NCI-H1436 (cell line): ENCODE data around the gene GNA14.
"Not testable (repeated sequence)": the region's sequence is repeated elsewhere in the genome, so short reads cannot be mapped to it uniquely, and the experiment has no call there.

Experiments used
- DNase-seq: peaks from one replicate; lab custom pipeline; 2025; lab: John Stamatoyannopoulos, UW

Gene GNA14

DNA sequence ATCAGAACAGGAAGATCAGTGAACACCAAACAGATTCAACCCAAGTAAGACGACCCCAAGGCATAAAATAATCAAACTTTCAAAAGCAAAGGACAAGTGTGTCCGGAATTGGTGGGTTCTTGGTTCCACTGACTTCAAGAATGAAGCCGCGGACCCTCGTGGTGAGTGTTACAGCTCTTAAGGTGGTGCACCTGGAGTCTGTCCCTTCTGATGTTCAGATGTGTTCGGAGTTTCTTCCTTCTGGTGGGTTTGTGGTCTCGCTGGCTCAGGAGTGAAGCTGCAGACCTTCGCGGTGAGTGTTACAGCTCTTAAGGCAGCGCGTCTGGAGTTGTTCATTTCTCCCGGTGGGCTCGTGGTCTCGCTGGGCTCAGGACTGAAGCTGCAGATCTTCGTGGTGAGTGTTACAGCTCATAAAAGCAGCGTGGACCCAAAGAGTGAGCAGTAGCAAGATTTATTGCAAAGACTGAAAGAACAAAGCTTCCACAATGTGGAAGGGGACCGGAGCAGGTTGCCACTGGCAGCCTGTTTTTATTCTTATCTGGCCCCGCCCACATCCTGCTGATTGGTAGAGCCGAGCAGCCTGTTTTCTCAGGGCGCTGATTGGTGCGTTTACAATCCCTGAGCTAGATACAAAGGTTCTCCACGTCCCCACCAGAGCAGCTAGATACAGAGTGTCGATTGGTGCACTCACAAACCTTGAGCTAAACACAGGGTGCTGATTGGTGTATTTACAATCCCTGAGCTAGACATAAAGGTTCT is 158.5 kb downstream of the GNA14 start:
- DNase-seq: not testable (repeated sequence)

DNA sequence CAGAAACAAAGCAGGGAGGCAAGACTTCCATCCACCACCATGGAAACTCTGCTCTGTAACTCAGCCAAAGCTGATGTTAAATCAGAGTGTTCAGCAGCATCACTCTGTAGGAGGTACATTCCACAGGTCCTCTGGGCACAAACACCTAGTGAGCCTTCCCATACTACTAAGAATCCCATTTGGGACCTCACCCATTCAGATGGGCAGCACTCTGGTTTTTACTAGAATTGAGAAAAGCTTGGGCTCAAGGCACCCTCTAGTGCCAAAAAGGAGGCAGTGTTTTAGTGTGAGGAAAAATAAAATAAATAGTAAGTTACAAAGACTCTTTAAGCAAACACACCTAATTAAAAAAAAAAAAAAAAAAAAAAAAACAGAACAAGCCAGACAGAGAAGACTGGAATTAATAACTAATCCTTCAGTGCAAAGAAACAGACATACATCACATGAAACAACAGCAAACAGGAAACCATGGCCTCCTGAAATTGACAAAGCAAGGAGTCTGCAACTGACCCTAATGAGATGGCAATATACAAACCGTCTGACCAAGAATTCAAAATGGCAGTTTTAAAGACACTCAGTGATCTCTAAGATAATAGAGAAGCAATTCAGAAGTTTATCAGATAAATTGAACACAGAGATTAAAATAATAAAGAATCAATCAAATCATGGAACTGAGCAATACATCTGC is 159.5 kb downstream of the GNA14 start:
- no peak for DNase-seq

DNA sequence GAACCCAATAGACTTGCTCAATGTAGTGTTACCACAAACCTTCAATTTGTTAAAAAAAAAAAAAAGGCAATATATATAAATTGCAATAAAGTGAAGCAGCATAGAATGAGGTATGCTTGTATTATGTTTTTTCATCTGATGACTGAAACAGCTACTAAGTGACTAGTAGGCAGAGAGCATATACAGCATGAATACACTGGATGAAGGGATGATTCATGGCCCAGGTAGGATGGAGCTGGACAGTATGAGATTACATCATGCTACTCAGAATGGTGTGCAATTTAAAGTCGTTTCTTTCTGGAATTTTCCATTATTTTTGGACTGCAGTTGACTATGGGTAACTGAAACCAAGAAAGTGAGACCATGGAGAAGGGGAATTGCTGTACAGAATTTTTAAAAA is 161.2 kb downstream of the GNA14 start:
- no peak for DNase-seq

GRCh38 chr9:77486463-77486862 is 161.7 kb downstream of the GNA14 start:
- no peak for DNase-seq

GRCh38 chr9:77475641-77476473 is 172.3 kb downstream of the GNA14 start:
- peak; percentile 91 for DNase-seq

DNA sequence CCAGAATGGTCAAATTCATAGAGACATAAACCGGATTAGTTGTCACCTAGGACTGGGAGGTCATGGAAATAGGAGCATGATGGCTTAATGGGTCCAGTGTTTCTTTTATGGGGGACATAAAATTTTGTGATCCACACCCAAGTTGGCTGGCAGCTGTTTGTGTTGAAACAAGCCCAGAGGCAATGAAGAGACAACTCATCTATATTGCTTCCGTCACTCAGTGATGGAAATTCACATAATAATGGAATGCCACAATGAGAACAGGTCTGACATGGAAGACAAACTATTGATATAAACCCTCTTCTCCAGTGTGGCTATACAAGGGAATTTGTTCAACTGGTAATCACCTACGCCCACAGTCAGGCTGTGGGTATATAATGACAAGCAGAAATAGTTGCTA is 173.2 kb downstream of the GNA14 start:
- DNase-seq: no peak

GRCh38 chr9:77472646-77473045 is 175.5 kb downstream of the GNA14 start:
- DNase-seq: no peak

GRCh38 chr9:77471572-77471971 is 176.6 kb downstream of the GNA14 start:
- no peak for DNase-seq

- no peak for DNase-seq
Observed at GRCh38 chr9:77469515-77470231, 178.4 kb downstream of the GNA14 start.

DNA sequence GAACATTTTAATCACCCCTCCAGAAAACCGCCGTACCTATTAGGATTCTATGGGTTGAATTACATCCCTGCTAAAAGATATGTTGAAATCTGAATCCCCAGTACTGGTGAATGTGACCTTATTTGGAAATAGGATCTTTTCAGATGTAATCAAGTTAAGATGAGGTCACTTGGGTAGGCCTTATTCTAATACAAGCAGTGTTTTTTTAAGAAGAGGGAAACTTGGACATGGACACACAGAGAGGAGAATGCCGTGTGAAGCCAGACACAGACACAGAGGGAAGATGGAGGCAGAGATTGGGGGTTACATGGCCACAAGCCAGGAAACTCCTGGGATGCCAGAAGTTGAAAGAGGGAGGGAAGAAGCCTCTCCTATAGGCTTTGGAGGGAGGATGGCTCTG is 183.5 kb downstream of the GNA14 start:
- no peak for DNase-seq

DNA sequence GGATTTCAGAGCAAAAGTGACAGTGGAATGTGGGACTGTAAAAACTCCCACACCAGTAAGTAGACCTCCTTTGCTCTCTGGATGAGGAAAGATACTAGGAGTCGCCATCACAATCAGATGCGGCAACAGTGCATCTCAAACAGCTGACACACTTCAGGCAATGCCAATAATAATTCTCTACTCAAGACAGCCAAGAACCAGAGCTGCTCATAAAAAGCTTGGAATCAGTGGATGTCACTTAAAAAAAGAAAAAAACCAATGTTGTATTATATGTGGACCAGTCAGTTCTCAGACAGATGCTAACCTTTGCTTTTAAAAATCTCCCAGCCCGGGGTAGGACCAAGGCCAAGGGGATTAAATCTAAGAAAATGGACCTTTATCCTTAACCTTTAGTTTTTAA is 185.0 kb downstream of the GNA14 start:
- DNase-seq: no peak

DNA sequence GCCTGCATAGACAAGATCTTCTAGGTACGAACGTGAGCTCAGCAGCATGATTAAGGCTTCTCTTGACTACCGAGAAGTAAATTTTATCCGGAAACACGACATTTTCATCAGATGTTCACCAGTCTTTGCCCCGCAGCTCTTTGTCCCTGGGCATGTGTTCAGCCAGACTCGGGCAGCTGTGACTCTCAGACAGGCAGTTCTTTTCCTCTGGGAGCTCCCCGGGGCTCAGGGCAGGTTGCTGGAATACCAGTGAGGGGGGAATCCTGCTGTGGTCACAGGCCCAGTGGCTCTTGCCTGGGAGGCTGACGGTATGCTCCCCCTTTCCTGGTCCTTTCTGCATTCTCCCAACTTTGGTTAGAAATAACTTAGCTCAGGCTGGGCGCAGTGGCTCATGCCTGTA is 186.1 kb downstream of the GNA14 start:
- DNase-seq: no peak

GRCh38 chr9:77460938-77461337 is 187.2 kb downstream of the GNA14 start:
- no peak for DNase-seq

- peak; percentile 80 for DNase-seq
Observed at GRCh38 chr9:77457916-77458592, 190.1 kb downstream of the GNA14 start.

GRCh38 chr9:77456829-77457437 is 191.2 kb downstream of the GNA14 start:
- peak; percentile 65 for DNase-seq

DNA sequence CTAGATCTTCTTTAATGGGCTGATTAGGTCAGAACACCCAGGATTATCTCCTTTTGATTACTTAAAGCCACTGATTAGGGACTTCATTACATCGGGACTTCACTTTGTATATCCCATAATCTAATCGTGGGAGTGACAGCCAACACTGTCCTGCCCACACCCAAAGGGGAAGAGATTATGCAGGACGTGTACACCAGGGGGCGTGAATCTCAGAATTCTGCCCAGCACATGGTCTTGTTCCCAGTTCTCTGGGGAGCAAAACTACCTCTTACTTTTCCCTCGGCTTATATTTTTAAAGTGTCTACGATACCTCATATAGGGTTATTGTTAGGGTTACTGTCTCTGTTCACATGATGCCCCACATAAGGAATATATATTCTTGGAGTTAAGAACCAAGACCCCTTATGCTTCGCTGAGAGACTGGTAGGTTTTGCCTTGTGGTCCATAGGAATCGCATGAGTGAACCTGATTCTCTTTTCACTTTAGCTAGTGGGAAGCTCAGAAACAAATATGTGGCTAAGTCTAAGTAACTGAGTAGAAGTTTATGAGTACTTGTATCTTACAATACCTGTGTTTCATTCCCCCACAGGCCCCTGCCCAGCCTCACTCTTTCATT is 192.7 kb downstream of the GNA14 start:
- no peak for DNase-seq

GRCh38 chr9:77454663-77455062 is 193.5 kb downstream of the GNA14 start:
- DNase-seq: no peak

DNA sequence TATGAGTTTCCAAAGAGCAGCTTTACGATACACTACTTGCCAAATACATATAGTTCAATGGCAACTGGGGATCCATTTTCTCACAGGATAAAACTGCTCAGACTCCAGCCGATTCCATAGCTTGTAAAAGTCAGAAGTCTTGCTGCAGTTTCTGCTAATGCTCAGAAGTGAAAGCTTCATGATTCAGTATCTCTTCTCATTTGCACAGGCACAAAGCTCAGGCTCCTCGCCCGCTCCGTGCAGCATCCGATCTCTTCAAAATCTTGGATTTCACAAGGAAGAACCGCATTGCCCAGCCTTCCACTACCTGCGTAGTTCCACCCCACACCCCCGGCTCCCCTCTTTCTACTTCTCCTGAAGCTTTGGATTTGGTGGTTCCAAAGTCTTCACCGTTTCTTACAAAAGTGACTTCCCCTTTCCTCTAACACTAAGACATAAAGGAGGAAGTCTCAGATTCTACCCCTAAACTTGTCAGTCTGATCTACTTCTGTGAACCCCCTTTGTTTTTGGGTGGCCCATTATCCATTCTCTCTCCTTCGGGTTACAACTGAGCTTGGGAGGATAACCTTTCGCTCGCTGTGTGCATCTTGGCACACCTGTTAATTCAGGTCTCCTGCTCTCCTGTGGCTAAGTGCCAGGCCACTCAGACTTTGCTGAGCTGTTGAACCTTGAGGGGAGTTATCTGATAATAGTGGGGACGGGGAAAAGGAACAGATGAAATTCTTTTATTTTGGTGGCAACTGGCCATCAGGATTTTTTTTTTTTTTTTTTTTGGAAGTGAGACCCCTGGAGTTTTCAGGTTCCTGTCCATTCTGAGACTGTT is 194.1 kb downstream of the GNA14 start:
- no peak for DNase-seq

DNA sequence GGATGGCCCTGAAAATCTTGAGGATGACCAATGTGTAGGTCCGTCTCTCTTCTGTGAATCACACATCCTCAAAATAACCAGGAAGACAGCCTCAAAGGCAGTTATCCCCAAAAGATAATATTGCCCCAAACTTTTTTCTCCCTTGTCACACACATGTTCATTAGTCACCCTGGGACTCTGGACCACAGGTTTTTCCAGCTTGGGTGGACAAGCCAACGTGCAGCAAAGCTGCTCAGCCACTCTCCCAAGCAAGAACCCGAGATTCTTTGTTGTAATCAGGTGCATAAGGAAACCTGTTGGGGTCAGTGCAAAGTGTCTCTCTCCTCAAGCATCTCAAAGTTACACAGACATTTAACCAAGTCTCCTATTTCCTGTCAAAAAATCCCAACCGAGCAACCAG is 196.6 kb downstream of the GNA14 start:
- DNase-seq: no peak

- DNase-seq: no peak
Observed at GRCh38 chr9:77450085-77450475, 198.0 kb downstream of the GNA14 start.
